NCI-H345 treated with DMSO at 0.1 percent for 48 hours (cell line): Measurements from ENCODE around the gene SGTA.

Experiments
- DNase-seq: peaks from one replicate; lab custom pipeline; 2025; ENCODE audit not compliant: unreplicated experiment; lab: John Stamatoyannopoulos, UW

Gene SGTA

GRCh38 chr19:2728783-2729387, 54.2 kb downstream of the SGTA start:
- no peak for DNase-seq

- DNase-seq = no peak
These were observed 55.5 kb downstream of the SGTA start for GRCh38 chr19:2727640-2727944.

GRCh38 chr19:2726904-2727639, 56.0 kb downstream of the SGTA start:
- no peak for DNase-seq

- DNase-seq = no peak
These were observed 56.8 kb downstream of the SGTA start for GRCh38 chr19:2726160-2726855.

- no peak for DNase-seq
These were observed 58.9 kb downstream of the SGTA start for GRCh38 chr19:2724148-2724557.

- no peak for DNase-seq
These were observed 59.3 kb downstream of the SGTA start for GRCh38 chr19:2723747-2724146.

- no peak for DNase-seq
These were observed 59.7 kb downstream of the SGTA start for GRCh38 chr19:2723345-2723715.

- no peak for DNase-seq
These were observed 60.3 kb downstream of the SGTA start for GRCh38 chr19:2722541-2723344.

GRCh38 chr19:2721570-2722540, 61.2 kb downstream of the SGTA start:
- DNase-seq = no peak

GRCh38 chr19:2720777-2721569, 62.1 kb downstream of the SGTA start, which contains the start of gene DIRAS1:
TSS of gene DIRAS1 (minus strand) at chr19:2721372. CDS start at chr19:2717806, 3,566 bp downstream.
- DNase-seq = no peak

GRCh38 chr19:2719920-2720776, 62.9 kb downstream of the SGTA start:
- DNase-seq = no peak

GRCh38 chr19:2719232-2719735, 63.8 kb downstream of the SGTA start:
- no peak for DNase-seq

- no peak for DNase-seq
These were observed 65.2 kb downstream of the SGTA start for GRCh38 chr19:2717638-2718541.

- no peak for DNase-seq
These were observed 66.1 kb downstream of the SGTA start for GRCh38 chr19:2716722-2717637.

- no peak for DNase-seq
These were observed 66.8 kb downstream of the SGTA start for GRCh38 chr19:2716275-2716650.

GRCh38 chr19:2715470-2716274, 67.4 kb downstream of the SGTA start:
- no peak for DNase-seq
